ENCODE data around the gene ASB1. TPM values are rescaled to one million over a fixed set of nuclear protein-coding genes. Genes with fewer than 3 reads are reported as not detected.

Gene ASB1
- total RNA-seq, 1 donor from 2014 or later = 33.9 TPM

- H3K9me3 Mint-ChIP-seq (ENCODE audit: unreplicated experiment) = no peaks in the 10 kb centered on the region
- no peak for DNase-seq (ENCODE audit: extremely low spot score, unreplicated experiment)
- peaks cover 23% of the 10 kb centered on the region for H3K4me1 Mint-ChIP-seq (ENCODE audit: unreplicated experiment)
- peaks cover 11% of the 10 kb centered on the region for H3K36me3 Mint-ChIP-seq (ENCODE audit: unreplicated experiment)
- no peak overlapping the region for H3K27ac Mint-ChIP-seq (ENCODE audit: unreplicated experiment)
- no peak for TF ChIP-seq CTCF (IDR thresholded peaks at IDR 0.05)
- H3K4me3 Mint-ChIP-seq (ENCODE audit: unreplicated experiment) = no peak overlapping the region
- H3K27me3 Mint-ChIP-seq (ENCODE audit: unreplicated experiment) = no peaks in the 10 kb centered on the region
Measured at GRCh38 chr2:238387332-238387731, 39.4 kb upstream of the ASB1 start.

- no peak for TF ChIP-seq CTCF (IDR thresholded peaks at IDR 0.05)
Measured at GRCh38 chr2:238388794-238389193, 37.9 kb upstream of the ASB1 start.

DNA sequence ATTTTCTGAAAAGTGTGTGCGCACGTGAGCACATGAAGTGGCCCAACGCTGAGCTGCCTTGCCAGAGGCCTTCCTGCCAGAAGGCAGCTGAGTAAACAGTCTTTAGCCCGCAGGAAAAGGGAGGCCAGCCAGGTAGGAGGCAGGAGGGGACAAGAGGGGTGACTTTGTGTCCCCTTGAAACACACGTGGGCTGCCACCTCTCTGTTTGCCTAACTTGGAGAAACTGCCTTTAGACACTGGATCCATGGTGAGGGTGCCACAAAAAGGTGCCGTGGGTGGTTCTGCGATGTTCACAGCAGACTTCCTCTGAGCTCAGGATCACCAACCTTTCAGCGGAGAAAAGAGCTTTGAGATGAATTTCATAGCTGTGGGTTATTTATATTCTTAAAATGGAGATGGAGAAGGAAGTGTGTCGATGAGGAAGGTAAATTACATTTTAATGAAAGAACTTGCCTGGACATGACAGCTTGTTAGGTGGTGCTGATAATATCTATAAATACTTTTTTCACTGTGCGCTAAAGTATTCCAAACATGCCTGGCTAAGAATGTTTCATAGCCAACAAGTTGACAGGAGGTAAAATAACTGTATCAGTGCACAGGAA lies 36.6 kb upstream of the ASB1 start:
- TF ChIP-seq CTCF (IDR thresholded peaks at IDR 0.05) = no peak
- H3K36me3 Mint-ChIP-seq (ENCODE audit: unreplicated experiment) = peaks cover 10% of the 10 kb centered on the region
- no peak for DNase-seq (ENCODE audit: extremely low spot score, unreplicated experiment)
- peak overlapping the region; percentile 87 for H3K27ac Mint-ChIP-seq (ENCODE audit: unreplicated experiment)
- no peak overlapping the region for H3K4me3 Mint-ChIP-seq (ENCODE audit: unreplicated experiment)
- no peaks in the 10 kb centered on the region for H3K9me3 Mint-ChIP-seq (ENCODE audit: unreplicated experiment)
- peaks cover 23% of the 10 kb centered on the region for H3K4me1 Mint-ChIP-seq (ENCODE audit: unreplicated experiment)
- H3K27me3 Mint-ChIP-seq (ENCODE audit: unreplicated experiment) = no peaks in the 10 kb centered on the region

More at GRCh38 chr2:238388794-238389193, 37.9 kb upstream of the ASB1 start:
- no peaks in the 10 kb centered on the region for H3K9me3 Mint-ChIP-seq (ENCODE audit: unreplicated experiment)
- no peak for DNase-seq (ENCODE audit: extremely low spot score, unreplicated experiment)
- no peaks in the 10 kb centered on the region for H3K27me3 Mint-ChIP-seq (ENCODE audit: unreplicated experiment)
- H3K4me3 Mint-ChIP-seq (ENCODE audit: unreplicated experiment) = no peak overlapping the region
- peaks cover 23% of the 10 kb centered on the region for H3K4me1 Mint-ChIP-seq (ENCODE audit: unreplicated experiment)
- peaks cover 9% of the 10 kb centered on the region for H3K36me3 Mint-ChIP-seq (ENCODE audit: unreplicated experiment)
- no peak overlapping the region for H3K27ac Mint-ChIP-seq (ENCODE audit: unreplicated experiment)

GRCh38 chr2:238391042-238391689 lies 35.6 kb upstream of the ASB1 start:
- H3K4me3 Mint-ChIP-seq (ENCODE audit: unreplicated experiment) = no peak overlapping the region
- DNase-seq (ENCODE audit: extremely low spot score, unreplicated experiment) = no peak
- TF ChIP-seq CTCF (IDR thresholded peaks at IDR 0.05) = no peak
- H3K36me3 Mint-ChIP-seq (ENCODE audit: unreplicated experiment) = peaks cover 10% of the 10 kb centered on the region
- H3K9me3 Mint-ChIP-seq (ENCODE audit: unreplicated experiment) = no peaks in the 10 kb centered on the region
- H3K27me3 Mint-ChIP-seq (ENCODE audit: unreplicated experiment) = no peaks in the 10 kb centered on the region
- H3K27ac Mint-ChIP-seq (ENCODE audit: unreplicated experiment) = no peak overlapping the region
- peaks cover 23% of the 10 kb centered on the region for H3K4me1 Mint-ChIP-seq (ENCODE audit: unreplicated experiment)

DNA sequence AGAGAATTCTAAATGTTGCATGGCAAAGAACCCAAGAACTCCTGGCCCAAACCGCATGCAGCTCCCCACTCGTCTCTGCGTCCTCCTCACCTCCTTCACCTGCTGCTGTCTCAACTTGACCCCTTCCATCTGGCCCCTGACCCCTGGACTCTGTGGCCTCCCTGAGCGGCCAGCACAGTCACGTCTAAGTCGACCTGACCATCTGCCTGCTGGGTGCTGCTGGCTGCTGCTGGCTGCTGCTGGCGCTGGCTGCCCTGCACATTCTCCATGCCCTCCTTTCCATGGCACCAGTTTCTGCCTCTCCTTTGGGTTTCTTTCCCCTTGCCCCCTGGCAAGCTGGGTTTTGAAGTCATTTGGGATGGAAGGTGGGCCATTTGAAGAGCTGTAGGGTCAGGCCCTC lies 30.1 kb upstream of the ASB1 start:
- peaks cover under 1% of the 10 kb centered on the region for H3K4me1 Mint-ChIP-seq (ENCODE audit: unreplicated experiment)
- DNase-seq (ENCODE audit: extremely low spot score, unreplicated experiment) = no peak
- no peak overlapping the region for H3K27ac Mint-ChIP-seq (ENCODE audit: unreplicated experiment)
- no peak overlapping the region for H3K4me3 Mint-ChIP-seq (ENCODE audit: unreplicated experiment)
- H3K36me3 Mint-ChIP-seq (ENCODE audit: unreplicated experiment) = peaks cover 20% of the 10 kb centered on the region
- no peak for TF ChIP-seq CTCF (IDR thresholded peaks at IDR 0.05)
- no peaks in the 10 kb centered on the region for H3K27me3 Mint-ChIP-seq (ENCODE audit: unreplicated experiment)
- no peaks in the 10 kb centered on the region for H3K9me3 Mint-ChIP-seq (ENCODE audit: unreplicated experiment)

Measured in osteocyte (in vitro differentiated cells).